ENCODE results near the gene COL11A1. TPM values are rescaled to one million over a fixed set of nuclear protein-coding genes. Genes with fewer than 3 reads are reported as not detected.
"Not testable (repeated sequence)": the region's sequence is repeated elsewhere in the genome, so short reads cannot be mapped to it uniquely, and the experiment has no call there.

COL11A1 gene
- total RNA-seq, 4 donors from 2014 or later: not detected

DNA sequence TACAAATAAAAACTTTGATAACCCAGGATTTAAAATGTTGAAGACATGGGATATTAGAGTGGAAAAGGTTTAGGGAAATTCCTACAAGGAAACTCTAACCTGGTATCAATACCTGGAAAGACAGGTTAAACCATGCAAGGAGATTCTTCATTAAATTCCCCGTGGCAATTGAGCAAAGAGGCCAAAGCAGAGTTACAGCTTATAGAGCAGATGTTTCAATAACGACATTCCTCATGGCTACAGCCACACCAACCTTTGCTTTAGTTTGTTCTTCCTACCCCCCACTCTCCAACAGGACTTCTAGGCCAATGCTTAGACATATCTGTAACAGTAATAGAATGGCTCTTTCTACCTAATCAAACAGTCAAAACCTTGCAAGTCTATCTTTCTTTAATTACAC lies 271.3 kb downstream of the COL11A1 start:
- no peak overlapping the region for H3K4me3 ChIP-seq
- peaks cover 0 to 6% (median 5%) of the 10 kb centered on the region in 3 donors for H3K9me3 ChIP-seq
- H3K27me3 ChIP-seq: no peaks in the 10 kb centered on the region
- no peak for TF ChIP-seq CTCF (IDR thresholded peaks at IDR 0.05)
- no peak for TF ChIP-seq POLR2A (IDR thresholded peaks at IDR 0.05)
- WGBS, 2 donors: 34 to 50% methylated on average over 2 of the region's 2 CpGs
- no peak for DNase-seq
- intact Hi-C loops (cut with DNase I): no loop called here
- no peaks in the 10 kb centered on the region for H3K36me3 ChIP-seq
- H3K27ac ChIP-seq: no peak overlapping the region
- no peaks in the 10 kb centered on the region for H3K4me1 ChIP-seq

- DNase-seq: no peak
- WGBS, 2 donors: 67 to 100% methylated on average over 1 of the region's 1 CpG
- H3K4me1 ChIP-seq: no peaks in the 10 kb centered on the region
- no peak for TF ChIP-seq CTCF (IDR thresholded peaks at IDR 0.05)
- TF ChIP-seq POLR2A (IDR thresholded peaks at IDR 0.05): no peak
- intact Hi-C loops (cut with DNase I): no loop called here
- no peaks in the 10 kb centered on the region for H3K27me3 ChIP-seq
- H3K36me3 ChIP-seq: no peaks in the 10 kb centered on the region
- H3K9me3 ChIP-seq: peaks cover 0 to 6% (median 5%) of the 10 kb centered on the region in 3 donors
- no peak overlapping the region for H3K4me3 ChIP-seq
- no peak overlapping the region for H3K27ac ChIP-seq
Observed at GRCh38 chr1:102834688-102835320, 273.5 kb downstream of the COL11A1 start.

DNA sequence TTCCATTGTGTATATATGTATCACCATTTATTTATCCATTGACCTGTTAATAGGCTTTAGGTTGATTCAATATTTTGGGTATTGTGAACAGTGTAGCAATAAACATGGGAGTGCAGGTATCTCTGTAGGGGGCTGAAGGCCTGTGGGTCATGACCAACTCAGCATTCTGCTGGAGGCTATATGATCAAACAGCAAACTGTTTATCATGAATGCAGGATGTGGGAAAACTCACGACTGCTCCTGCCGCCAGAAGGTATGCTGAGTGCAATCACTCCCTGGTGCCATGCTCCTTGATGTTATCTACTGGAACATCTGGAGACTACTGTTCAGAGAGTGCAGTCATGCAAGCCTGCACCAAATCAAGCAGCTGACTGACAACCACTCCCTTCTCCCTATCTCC lies 275.2 kb downstream of the COL11A1 start:
- TF ChIP-seq POLR2A (IDR thresholded peaks at IDR 0.05): no peak
- no peak for TF ChIP-seq CTCF (IDR thresholded peaks at IDR 0.05)
- peaks cover 0 to 6% (median 5%) of the 10 kb centered on the region in 3 donors for H3K9me3 ChIP-seq
- no peak overlapping the region for H3K27ac ChIP-seq
- H3K27me3 ChIP-seq: no peaks in the 10 kb centered on the region
- 76 to 82% methylated on average over 2 of the region's 2 CpGs for WGBS, 2 donors
- no peak for DNase-seq
- H3K4me1 ChIP-seq: no peaks in the 10 kb centered on the region
- intact Hi-C loops (cut with DNase I): no loop called here
- no peak overlapping the region for H3K4me3 ChIP-seq
- H3K36me3 ChIP-seq: no peaks in the 10 kb centered on the region

GRCh38 chr1:102826706-102827105 lies 281.6 kb downstream of the COL11A1 start:
- H3K27ac ChIP-seq; H3K4me3 ChIP-seq; H3K9me3 ChIP-seq; H3K27me3 ChIP-seq; intact Hi-C loops (cut with DNase I); DNase-seq; H3K36me3 ChIP-seq; H3K4me1 ChIP-seq: not testable (repeated sequence)
- WGBS, 2 donors: 47 to 83% methylated on average over 2 to 6 of the region's 9 CpGs

Data from esophagus squamous epithelium (tissue), 5 donors.